PC-3 (cell line): Measurements from ENCODE around the gene CHAD. TPM values are rescaled to one million over a fixed set of nuclear protein-coding genes. Genes with fewer than 3 reads are reported as not detected.

ENCODE experiments used
- ATAC-seq: fragments of 200-7000 bp; cut with Tn5 transposase; 2 replicates; pipeline ENCODE4 v1.9.1; 2020; ENCODE audit warnings: mild to moderate bottlenecking, moderate library complexity
- BruUV-seq: library from RNA; stranded (reverse); fragments of 400-500 nt; replicated peaks from 2 replicates; lab custom pipeline; 2021; lab: Mats Ljungman, UMichigan
- CTCF ChIA-PET: fragments of 300-600 bp; sonication (Branson Sonifier 250); formaldehyde crosslinking; loops from one replicate; lab custom pipeline; 2022; ENCODE audit warnings: antibody characterized with exemption; lab: Charles Lee
- POLR2A ChIA-PET: fragments of 300-600 bp; sonication (Branson Sonifier 250); formaldehyde crosslinking; loops from one replicate; lab custom pipeline; 2022; ENCODE audit warnings: antibody characterized with exemption; ENCODE audit not compliant: unreplicated experiment; lab: Charles Lee
- DNase-seq: peaks from one replicate; pipeline ENCODE4 v3.0.0-alpha.2; 2015
- H2AFZ ChIP-seq: fragments of 300-600 bp; sonication (generic); 2 replicates; pipeline ENCODE4 v1.6.0; 2016; ENCODE audit warnings: antibody characterized with exemption, low read length
- H3F3A ChIP-seq: fragments of 300-600 bp; sonication (generic); one replicate; pipeline ENCODE4 v1.6.0; 2017; ENCODE audit warnings: antibody characterized with exemption, low read length, control low read depth, mild to moderate bottlenecking; ENCODE audit not compliant: unreplicated experiment
- H3K27ac ChIP-seq: fragments of 300-600 bp; sonication (generic); 2 replicates; pipeline ENCODE4 v1.5.1; 2016; ENCODE audit warnings: mild to moderate bottlenecking, low read length
- H3K27me3 ChIP-seq: fragments of 300-600 bp; sonication (generic); 2 replicates; pipeline ENCODE4 v1.6.1; 2016; ENCODE audit warnings: low read length, mixed read lengths
- H3K36me3 ChIP-seq: fragments of 300-600 bp; sonication (generic); 2 replicates; pipeline ENCODE4 v1.6.1; 2016; ENCODE audit warnings: low read depth, mixed run types, low read length, mixed read lengths
- H3K4me1 ChIP-seq: fragments of 300-600 bp; sonication (generic); 2 replicates; pipeline ENCODE4 v1.5.1; 2016; ENCODE audit warnings: low read length; ENCODE audit not compliant: insufficient read depth
- H3K4me2 ChIP-seq: fragments of 300-600 bp; sonication (generic); 2 replicates; pipeline ENCODE4 v1.6.0; 2016; ENCODE audit warnings: low read length
- H3K4me3 ChIP-seq: fragments of 300-600 bp; sonication (generic); 2 replicates; pipeline ENCODE4 v1.5.1; 2016; ENCODE audit warnings: mild to moderate bottlenecking, low read length, mixed read lengths
- H3K79me2 ChIP-seq: fragments of 300-600 bp; sonication (generic); 2 replicates; pipeline ENCODE4 v1.6.1; 2017; ENCODE audit warnings: low read length, mixed read lengths
- H3K9ac ChIP-seq: fragments of 300-600 bp; sonication (generic); 2 replicates; pipeline ENCODE4 v1.6.0; 2016; ENCODE audit warnings: mild to moderate bottlenecking, low read length
- H3K9me2 ChIP-seq: fragments of 300-600 bp; sonication (generic); replicated peaks from 2 replicates; pipeline ENCODE4 v1.6.1; 2016; ENCODE audit warnings: mixed run types, low read length, mixed read lengths
- H3K9me3 ChIP-seq: fragments of 300-600 bp; sonication (generic); 2 replicates; pipeline ENCODE4 v1.6.1; 2016; ENCODE audit warnings: low read length, mixed read lengths
- H4K20me1 ChIP-seq: fragments of 300-600 bp; sonication (generic); 2 replicates; pipeline ENCODE4 v1.6.1; 2016; ENCODE audit warnings: low read length, mixed read lengths
- EZH2 ChIP-seq: fragments of 300-600 bp; sonication (generic); IDR thresholded peaks from one replicate; pipeline ENCODE4 v1.6.1; 2017; ENCODE audit warnings: antibody characterized with exemption, mild to moderate bottlenecking, low read length; ENCODE audit not compliant: unreplicated experiment
- EZH2phosphoT487 ChIP-seq: fragments of 300-600 bp; sonication (generic); IDR thresholded peaks from 2 replicates; pipeline ENCODE4 v1.6.1; 2018; ENCODE audit warnings: mild to moderate bottlenecking, antibody characterized with exemption, low read length, borderline replicate concordance
- intact Hi-C: fragments of 100-400 bp; cut with micrococcal nuclease; formaldehyde crosslinking; loops from 2 replicates; pipeline ENCODE4 v1.9.0; 2023
- total RNA-seq: library from RNA; depleted of rRNA; stranded (reverse); fragments of >200 nt; gene quantifications from 2 replicates; pipeline ENCODE4 v1.2.3, GENCODE V29; 2014
- TF ChIP-seq, protein P1 (sequence below): fragments of 300-600 bp; sonication (generic); conservative IDR thresholded peaks from 2 replicates; pipeline ENCODE4 v1.5.1; 2017; ENCODE audit warnings: antibody characterized with exemption, low read depth, mild to moderate bottlenecking, low read length

Gene CHAD
- total RNA-seq, 1 experiment from 2014 or later: not detected

DNA sequence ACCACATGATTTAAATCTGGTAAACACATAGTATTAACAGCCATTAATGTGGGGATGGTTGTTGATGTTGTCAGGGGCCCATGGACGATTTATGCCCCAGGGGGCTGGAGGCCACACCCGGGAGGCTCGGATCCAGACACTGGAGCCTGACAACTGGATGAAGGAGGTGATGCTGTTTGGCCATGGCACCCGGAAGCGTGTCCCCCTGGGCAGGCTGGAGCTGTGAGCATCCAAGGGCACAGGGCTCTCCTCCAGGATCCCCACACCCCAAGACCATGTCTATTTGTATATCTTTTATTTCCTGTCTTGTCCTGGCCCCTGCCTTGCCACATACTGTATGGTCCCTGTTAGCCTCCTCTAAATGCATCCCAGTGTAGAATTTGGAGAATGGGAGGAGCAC, 14.6 kb upstream of the CHAD start:
- Histone ChIP-seq H3F3A (no peaks in the 10 kb centered on the region), H3K9me3 (no peaks in the 10 kb centered on the region), H3K27me3 (no peaks in the 10 kb centered on the region), H3K27ac (no peak overlapping the region), H3K9me2 (no peaks in the 10 kb centered on the region), H3K36me3 (peaks cover 23% of the 10 kb centered on the region; the same call in 1 of the 2 replicates), H3K4me1 (peaks cover 31% of the 10 kb centered on the region), H3K79me2 (peaks cover 27% of the 10 kb centered on the region), H4K20me1 (no peaks in the 10 kb centered on the region), H2AFZ (no peak overlapping the region), H3K4me3 (no peak overlapping the region), H3K4me2 (no peak overlapping the region), H3K9ac (no peak overlapping the region)
- CTCF ChIA-PET: interaction anchor here (0.6 kb wide), 1 partner anchor 8 kb away, joined by 6 read pairs; no protein-coding TSS in a partner anchor
- no TSS peak for BruUV-seq
- ATAC-seq (no peak), DNase-seq (no peak)
- POLR2A ChIA-PET: no interaction called here
- TF ChIP-seq EZH2phosphoT487 (no peak), EZH2 (no peak)
- TF ChIP-seq, protein P1, sequence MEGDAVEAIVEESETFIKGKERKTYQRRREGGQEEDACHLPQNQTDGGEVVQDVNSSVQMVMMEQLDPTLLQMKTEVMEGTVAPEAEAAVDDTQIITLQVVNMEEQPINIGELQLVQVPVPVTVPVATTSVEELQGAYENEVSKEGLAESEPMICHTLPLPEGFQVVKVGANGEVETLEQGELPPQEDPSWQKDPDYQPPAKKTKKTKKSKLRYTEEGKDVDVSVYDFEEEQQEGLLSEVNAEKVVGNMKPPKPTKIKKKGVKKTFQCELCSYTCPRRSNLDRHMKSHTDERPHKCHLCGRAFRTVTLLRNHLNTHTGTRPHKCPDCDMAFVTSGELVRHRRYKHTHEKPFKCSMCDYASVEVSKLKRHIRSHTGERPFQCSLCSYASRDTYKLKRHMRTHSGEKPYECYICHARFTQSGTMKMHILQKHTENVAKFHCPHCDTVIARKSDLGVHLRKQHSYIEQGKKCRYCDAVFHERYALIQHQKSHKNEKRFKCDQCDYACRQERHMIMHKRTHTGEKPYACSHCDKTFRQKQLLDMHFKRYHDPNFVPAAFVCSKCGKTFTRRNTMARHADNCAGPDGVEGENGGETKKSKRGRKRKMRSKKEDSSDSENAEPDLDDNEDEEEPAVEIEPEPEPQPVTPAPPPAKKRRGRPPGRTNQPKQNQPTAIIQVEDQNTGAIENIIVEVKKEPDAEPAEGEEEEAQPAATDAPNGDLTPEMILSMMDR: no peak
- intact Hi-C loops: loop anchor here (2.0 to 5.0 kb wide), 2 partner anchors 50 to 359 kb away; partner anchors contain the start of gene EPN3

GRCh38 chr17:50482516-50482915, 13.8 kb upstream of the CHAD start:
- CTCF ChIA-PET: interaction anchor here (0.6 kb wide), 3 partner anchors 9 to 364 kb away, joined by 6 to 9 read pairs (median 7); no protein-coding TSS in a partner anchor
- DNase-seq: peak; percentile 98
- TF ChIP-seq, protein P1: peak; percentile 98
- TF ChIP-seq EZH2phosphoT487: no peak
- no peaks in the 10 kb centered on the region for H3F3A ChIP-seq
- peak overlapping the region; percentile 53 for H3K4me2 ChIP-seq
- no peaks in the 10 kb centered on the region for H3K27me3 ChIP-seq
- H4K20me1 ChIP-seq: no peaks in the 10 kb centered on the region
- POLR2A ChIA-PET: no interaction called here
- intact Hi-C loops: loop anchor here (1.0 to 5.0 kb wide), 6 partner anchors 19 to 360 kb away; partner anchors contain the start of gene EPN3
- H3K36me3 ChIP-seq: peaks cover 23% of the 10 kb centered on the region; the same call in 1 of the 2 replicates
- no peak overlapping the region for H3K9ac ChIP-seq
- no peak overlapping the region for H2AFZ ChIP-seq
- ATAC-seq: peak; percentile 44
- no TSS peak for BruUV-seq
- H3K4me3 ChIP-seq: no peak overlapping the region
- H3K27ac ChIP-seq: peak overlapping the region; percentile 53
- H3K9me2 ChIP-seq: no peaks in the 10 kb centered on the region
- H3K9me3 ChIP-seq: no peaks in the 10 kb centered on the region
- peaks cover 28% of the 10 kb centered on the region for H3K4me1 ChIP-seq
- peaks cover 27% of the 10 kb centered on the region for H3K79me2 ChIP-seq

DNA sequence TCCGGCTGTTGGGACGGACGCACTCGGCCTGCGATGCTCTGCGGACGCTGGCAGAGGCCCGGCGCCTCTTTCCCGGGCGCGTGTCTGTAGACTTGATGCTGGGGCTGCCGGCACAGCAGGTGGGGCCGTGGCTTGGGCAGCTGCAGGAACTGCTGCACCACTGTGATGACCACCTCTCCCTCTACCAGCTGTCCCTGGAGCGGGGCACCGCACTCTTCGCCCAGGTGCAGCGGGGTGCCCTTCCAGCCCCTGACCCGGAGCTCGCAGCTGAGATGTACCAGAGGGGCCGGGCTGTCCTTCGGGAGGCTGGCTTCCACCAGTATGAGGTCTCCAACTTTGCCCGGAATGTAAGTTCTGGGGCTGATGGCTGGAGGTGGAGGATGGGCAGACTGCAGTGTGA, 13.4 kb upstream of the CHAD start:
- Histone ChIP-seq H4K20me1 (no peaks in the 10 kb centered on the region), H3K4me3 (no peak overlapping the region), H3K4me1 (peaks cover 24% of the 10 kb centered on the region), H3K9me3 (no peaks in the 10 kb centered on the region), H2AFZ (no peak overlapping the region), H3K9me2 (no peaks in the 10 kb centered on the region), H3F3A (no peaks in the 10 kb centered on the region), H3K4me2 (no peak overlapping the region), H3K27me3 (no peaks in the 10 kb centered on the region), H3K27ac (no peak overlapping the region), H3K9ac (no peak overlapping the region), H3K36me3 (peaks cover 23% of the 10 kb centered on the region; the same call in 1 of the 2 replicates), H3K79me2 (peaks cover 27% of the 10 kb centered on the region)
- intact Hi-C loops: loop anchor here (1.0 to 5.0 kb wide), 6 partner anchors 19 to 360 kb away; partner anchors contain the start of gene EPN3
- POLR2A ChIA-PET: no interaction called here
- ATAC-seq (no peak), DNase-seq (no peak)
- TF ChIP-seq EZH2 (no peak), EZH2phosphoT487 (no peak)
- TF ChIP-seq, protein P1: no peak
- no TSS peak for BruUV-seq
- CTCF ChIA-PET: interaction anchor here (0.6 kb wide), 2 partner anchors 212 to 365 kb away, joined by 7 to 9 read pairs; no protein-coding TSS in a partner anchor
